Omental fat pad (tissue), 4 donors: Measurements from ENCODE around the gene TMEM41B. TPM values are rescaled to one million over a fixed set of nuclear protein-coding genes. Genes with fewer than 3 reads are reported as not detected.

Source experiments
- ATAC-seq: fragments of 150-250 bp; one replicate; pipeline ENCODE4 v1.9.1; 2016; ENCODE audit warnings: mild to moderate bottlenecking, moderate library complexity; ENCODE audit not compliant: low FRiP score
- DNase-seq: peaks from one replicate; pipeline ENCODE4 v3.0.0-alpha.2; 2019; ENCODE audit warnings: low spot score
- total RNA-seq, 4 donors: library from RNA; depleted of rRNA; stranded (reverse); fragments of >200 nt; gene quantifications; one replicate each; pipeline ENCODE4 v1.1.0, GENCODE V29; 2016
- TF ChIP-seq, protein P1 (sequence below), 3 donors: fragments of 450-650 bp; IDR thresholded peaks; one replicate each; pipeline ENCODE4 v1.5.1; 2016 to 2017; ENCODE audit warnings: antibody characterized with exemption in 3 of 3, mild to moderate bottlenecking in 3 of 3, moderate library complexity in 2 of 3

The TMEM41B gene
- total RNA-seq, 4 donors from 2014 or later = 21.6 to 28.1 (median 22.7) TPM

GRCh38 chr11:9316334-9316733 is 1.9 kb upstream of the TMEM41B start:
- TF ChIP-seq, protein P1, sequence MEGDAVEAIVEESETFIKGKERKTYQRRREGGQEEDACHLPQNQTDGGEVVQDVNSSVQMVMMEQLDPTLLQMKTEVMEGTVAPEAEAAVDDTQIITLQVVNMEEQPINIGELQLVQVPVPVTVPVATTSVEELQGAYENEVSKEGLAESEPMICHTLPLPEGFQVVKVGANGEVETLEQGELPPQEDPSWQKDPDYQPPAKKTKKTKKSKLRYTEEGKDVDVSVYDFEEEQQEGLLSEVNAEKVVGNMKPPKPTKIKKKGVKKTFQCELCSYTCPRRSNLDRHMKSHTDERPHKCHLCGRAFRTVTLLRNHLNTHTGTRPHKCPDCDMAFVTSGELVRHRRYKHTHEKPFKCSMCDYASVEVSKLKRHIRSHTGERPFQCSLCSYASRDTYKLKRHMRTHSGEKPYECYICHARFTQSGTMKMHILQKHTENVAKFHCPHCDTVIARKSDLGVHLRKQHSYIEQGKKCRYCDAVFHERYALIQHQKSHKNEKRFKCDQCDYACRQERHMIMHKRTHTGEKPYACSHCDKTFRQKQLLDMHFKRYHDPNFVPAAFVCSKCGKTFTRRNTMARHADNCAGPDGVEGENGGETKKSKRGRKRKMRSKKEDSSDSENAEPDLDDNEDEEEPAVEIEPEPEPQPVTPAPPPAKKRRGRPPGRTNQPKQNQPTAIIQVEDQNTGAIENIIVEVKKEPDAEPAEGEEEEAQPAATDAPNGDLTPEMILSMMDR (IDR thresholded peaks at IDR 0.05) = no peak
- ATAC-seq = no peak
- DNase-seq = no peak

DNA sequence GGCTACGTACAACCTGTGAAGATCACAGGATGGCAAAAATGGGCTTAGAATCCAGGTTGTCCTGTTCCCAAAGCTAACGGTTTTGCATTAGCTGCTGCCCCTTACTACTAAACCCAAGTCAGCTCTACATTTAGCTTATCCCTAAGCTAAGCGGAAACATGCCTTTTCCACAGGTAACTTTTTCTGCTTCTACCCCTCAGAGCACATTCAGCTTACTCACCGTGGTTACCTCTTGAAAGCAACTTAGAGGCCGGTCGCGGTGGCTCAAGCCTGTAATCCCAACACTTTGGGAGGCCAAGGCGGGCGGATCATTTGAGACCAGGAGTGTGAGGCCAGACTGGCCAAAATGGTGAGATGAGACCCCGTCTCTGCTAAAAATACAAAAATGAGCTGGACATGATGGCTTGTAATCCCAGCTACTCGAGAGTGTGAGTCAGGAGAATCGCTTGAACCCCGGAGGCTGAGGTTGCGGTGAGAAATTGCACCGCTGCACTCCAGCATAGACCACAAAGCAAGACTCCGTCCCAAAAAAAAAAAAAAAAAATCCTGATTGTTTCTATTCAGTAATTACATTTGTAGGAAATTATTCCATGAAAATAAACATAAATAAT is 790 bp upstream of the TMEM41B start:
- ATAC-seq (no peak), DNase-seq (no peak)
- TF ChIP-seq, protein P1 (IDR thresholded peaks at IDR 0.05) = no peak

- TF ChIP-seq, protein P1 (IDR thresholded peaks at IDR 0.05) = no peak
- DNase-seq = no peak
These were observed 624 bp downstream of the TMEM41B start for GRCh38 chr11:9313648-9314290.

GRCh38 chr11:9310485-9311090 is 3.8 kb downstream of the TMEM41B start:
- ATAC-seq (no peak), DNase-seq (no peak)
- TF ChIP-seq, protein P1 (IDR thresholded peaks at IDR 0.05) = no peak

More at GRCh38 chr11:9313648-9314290, 624 bp downstream of the TMEM41B start:
- ATAC-seq = peak; percentile 17

DNA sequence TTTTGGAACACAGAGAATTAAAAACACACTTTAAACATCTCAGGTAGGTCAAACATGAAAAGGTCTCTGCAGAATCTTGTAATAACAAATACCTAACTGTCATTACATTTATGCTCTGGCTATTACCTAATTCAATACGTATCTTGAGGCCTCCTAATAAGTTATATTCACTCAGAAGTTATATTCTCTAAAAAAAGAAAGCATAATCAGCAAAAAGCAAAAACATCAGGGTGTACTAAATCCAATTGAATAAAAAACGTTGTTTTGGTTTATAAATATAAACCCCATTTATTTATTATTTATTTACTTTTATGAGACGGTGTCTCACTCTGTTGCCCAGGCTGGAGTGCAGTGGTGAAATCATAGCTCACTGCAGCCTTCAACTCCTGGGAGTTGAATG is 10.2 kb downstream of the TMEM41B start:
- DNase-seq (no peak), ATAC-seq (no peak)
- TF ChIP-seq, protein P1 (IDR thresholded peaks at IDR 0.05) = no peak

GRCh38 chr11:9302448-9302847 is 11.9 kb downstream of the TMEM41B start:
- ATAC-seq = no peak
- TF ChIP-seq, protein P1 (IDR thresholded peaks at IDR 0.05) = no peak
- DNase-seq = no peak
